Sigmoid colon (tissue), 7 donors: ENCODE data around the gene TRIO. TPM values are rescaled to one million over a fixed set of nuclear protein-coding genes. Genes with fewer than 3 reads are reported as not detected.

Source experiments
- DNase-seq: peaks from one replicate; pipeline ENCODE4 v3.0.0-alpha.2; 2019
- H3K27ac ChIP-seq, 4 donors: fragments of 200-600 bp; sonication (generic); one replicate each; pipeline ENCODE4 v1.5.1; 2016 to 2019; ENCODE audit warnings: mild to moderate bottlenecking in 1 of 4
- H3K27me3 ChIP-seq, 3 donors: fragments of 200-600 bp; sonication (generic); one replicate each; pipeline ENCODE4 v1.5.1; 2019; ENCODE audit warnings: mild to moderate bottlenecking in 1 of 3
- H3K36me3 ChIP-seq, 4 donors: fragments of 200-600 bp; sonication (generic); one replicate each; pipeline ENCODE4 v1.5.1; 2016 to 2019
- H3K4me1 ChIP-seq, 4 donors: fragments of 200-600 bp; sonication (generic); one replicate each; pipeline ENCODE4 v1.5.1; 2017 to 2019
- H3K4me3 ChIP-seq, 4 donors: fragments of 200-600 bp; sonication (generic); one replicate each; pipeline ENCODE4 v1.5.1; 2017 to 2019; ENCODE audit warnings: mild to moderate bottlenecking in 2 of 4, moderate library complexity in 1 of 4
- H3K9me3 ChIP-seq, 4 donors: fragments of 200-600 bp in 3 of 4; sonication (generic) in 3 of 4; one replicate each; pipeline versions ENCODE4 v1.5.1 to v1.6.1; 2013 to 2019
- EP300 ChIP-seq, 4 donors: sonication (generic); formaldehyde crosslinking; IDR thresholded peaks; one replicate each; pipeline ENCODE4 v1.6.1; 2017; ENCODE audit warnings: antibody characterized with exemption in 4 of 4
- POLR2A ChIP-seq, 2 donors: fragments of 450-650 bp; IDR thresholded peaks; one replicate each; pipeline ENCODE4 v1.6.1; 2016; ENCODE audit warnings: antibody characterized with exemption in 2 of 2, mild to moderate bottlenecking in 2 of 2, moderate library complexity in 2 of 2
- POLR2AphosphoS5 ChIP-seq, 4 donors: sonication (generic); formaldehyde crosslinking; IDR thresholded peaks; one replicate each; pipeline ENCODE4 v1.6.1; 2017; ENCODE audit warnings: antibody characterized with exemption in 4 of 4
- WGBS, 2 donors: extraction: QIAGEN DNeasy Blood & Tissue Kit; methylation state at CpG; one replicate each; pipeline ENCODE4 v1.1.7; 2013; 5-methylcytosine and 5-hydroxymethylcytosine counted together
- intact Hi-C: fragments of 100-400 bp; cut with DNase I; formaldehyde crosslinking; loops from one replicate; pipeline ENCODE4 v1.15.1; 2023
- polyA plus RNA-seq, 3 donors: library from polyadenylated mRNA; stranded (reverse); fragments of 200-250 nt; gene quantifications; one replicate each; pipeline ENCODE4 v1.2.3, GENCODE V29; 2013
- total RNA-seq, 4 donors: library from RNA; depleted of rRNA; stranded (reverse); fragments of >200 nt; gene quantifications; one replicate each; pipeline ENCODE4 v1.1.0, GENCODE V29; 2016
- TF ChIP-seq, protein P1 (sequence below), 4 experiments: fragments of 450-650 bp in 3 of 4; fragments of 200-600 bp in 1 of 4; IDR thresholded peaks; one replicate each; pipeline ENCODE4 v1.5.1; 2016 to 2019; ENCODE audit warnings: antibody characterized with exemption in 4 of 4, mild to moderate bottlenecking in 3 of 4, moderate library complexity in 2 of 4
- donor health status: healthy with polysubstance abuse.
- donor health status: Bipolar disorder and iron deficiency.
- donor health status: healthy.

TRIO gene
- total and polyA plus RNA-seq, 7 donors, result 34.8 to 300 (median 119) TPM

DNA sequence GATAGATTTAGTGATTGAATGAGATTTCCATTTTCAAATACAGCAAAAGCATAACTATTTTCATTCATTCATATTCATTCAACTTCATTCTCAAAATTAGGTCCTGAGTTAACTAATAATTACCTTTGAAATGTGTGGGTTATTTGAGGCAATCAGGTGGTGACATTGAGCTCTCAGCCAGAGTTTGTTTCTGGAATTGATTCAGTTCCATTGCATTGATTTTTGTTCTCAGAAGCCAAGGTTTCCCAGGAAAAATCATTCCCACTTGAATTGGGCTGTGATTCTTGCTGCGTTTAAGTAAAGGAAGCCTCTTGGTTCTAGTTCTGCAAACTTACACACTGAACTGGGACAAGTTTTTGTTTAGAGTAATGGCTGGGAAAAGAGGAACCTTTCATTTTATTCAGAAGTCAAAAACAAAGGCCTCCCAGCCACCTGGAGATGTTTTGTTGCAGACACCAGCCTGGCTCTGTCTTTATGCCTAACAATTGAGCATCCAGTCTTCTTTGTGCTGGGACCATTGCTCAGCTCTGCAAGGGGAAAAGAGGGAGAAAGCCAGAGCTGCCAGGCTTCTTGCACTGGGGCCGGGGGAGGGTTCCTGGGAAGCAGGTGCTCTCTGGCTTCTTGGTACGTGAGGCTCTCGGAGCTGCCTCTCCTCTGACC, 198.6 kb downstream of the TRIO start:
- DNase-seq, result no peak
- intact Hi-C loops, result no loop called here
- Histone ChIP-seq H3K27ac (no peak overlapping the region), H3K4me3 (no peak overlapping the region), H3K9me3 (no peaks in the 10 kb centered on the region), H3K27me3 (no peaks in the 10 kb centered on the region), H3K4me1 (peaks cover 0 to 29% (median 5%) of the 10 kb centered on the region in 4 donors), H3K36me3 (peaks cover 0 to 69% (median 4%) of the 10 kb centered on the region in 4 donors)
- TF ChIP-seq, protein P1, sequence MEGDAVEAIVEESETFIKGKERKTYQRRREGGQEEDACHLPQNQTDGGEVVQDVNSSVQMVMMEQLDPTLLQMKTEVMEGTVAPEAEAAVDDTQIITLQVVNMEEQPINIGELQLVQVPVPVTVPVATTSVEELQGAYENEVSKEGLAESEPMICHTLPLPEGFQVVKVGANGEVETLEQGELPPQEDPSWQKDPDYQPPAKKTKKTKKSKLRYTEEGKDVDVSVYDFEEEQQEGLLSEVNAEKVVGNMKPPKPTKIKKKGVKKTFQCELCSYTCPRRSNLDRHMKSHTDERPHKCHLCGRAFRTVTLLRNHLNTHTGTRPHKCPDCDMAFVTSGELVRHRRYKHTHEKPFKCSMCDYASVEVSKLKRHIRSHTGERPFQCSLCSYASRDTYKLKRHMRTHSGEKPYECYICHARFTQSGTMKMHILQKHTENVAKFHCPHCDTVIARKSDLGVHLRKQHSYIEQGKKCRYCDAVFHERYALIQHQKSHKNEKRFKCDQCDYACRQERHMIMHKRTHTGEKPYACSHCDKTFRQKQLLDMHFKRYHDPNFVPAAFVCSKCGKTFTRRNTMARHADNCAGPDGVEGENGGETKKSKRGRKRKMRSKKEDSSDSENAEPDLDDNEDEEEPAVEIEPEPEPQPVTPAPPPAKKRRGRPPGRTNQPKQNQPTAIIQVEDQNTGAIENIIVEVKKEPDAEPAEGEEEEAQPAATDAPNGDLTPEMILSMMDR (IDR thresholded peaks at IDR 0.05), result no peak
- TF ChIP-seq POLR2AphosphoS5 (IDR thresholded peaks at IDR 0.05) (no peak), EP300 (IDR thresholded peaks at IDR 0.05) (no peak), POLR2A (IDR thresholded peaks at IDR 0.05) (no peak)
- 67 to 73% methylated on average over 4 of the region's 4 CpGs for WGBS, 2 donors

DNA sequence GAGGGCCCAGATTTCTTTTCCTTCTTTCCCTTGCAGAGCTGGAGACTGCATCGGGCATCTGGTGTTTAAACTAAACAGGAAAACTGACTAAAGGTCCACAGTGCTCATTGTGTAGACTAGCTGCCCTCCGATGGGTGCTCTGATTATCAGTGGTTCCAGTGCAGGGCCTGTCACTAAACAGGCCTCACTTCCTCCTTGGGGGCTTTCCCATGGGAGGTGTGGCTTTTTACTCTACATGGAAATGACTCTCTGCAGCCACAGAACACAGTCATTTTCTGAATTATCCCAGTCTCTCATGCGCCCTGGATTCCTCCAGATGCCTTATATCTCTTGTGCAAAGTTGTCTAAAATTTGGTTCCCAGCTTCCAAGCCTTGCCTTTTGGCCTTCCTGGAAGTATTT, 199.2 kb downstream of the TRIO start:
- Histone ChIP-seq H3K4me3 (no peak overlapping the region), H3K27me3 (no peaks in the 10 kb centered on the region), H3K27ac (no peak overlapping the region), H3K9me3 (no peaks in the 10 kb centered on the region), H3K4me1 (peaks cover 0 to 30% (median 6%) of the 10 kb centered on the region in 4 donors), H3K36me3 (peaks cover 0 to 64% (median under 1%) of the 10 kb centered on the region in 4 donors)
- TF ChIP-seq EP300 (IDR thresholded peaks at IDR 0.05) (no peak), POLR2AphosphoS5 (IDR thresholded peaks at IDR 0.05) (no peak), POLR2A (IDR thresholded peaks at IDR 0.05) (no peak)
- TF ChIP-seq, protein P1 (IDR thresholded peaks at IDR 0.05), result no peak
- no peak for DNase-seq
- 24 to 32% methylated on average over 3 of the region's 3 CpGs for WGBS, 2 donors
- intact Hi-C loops, result no loop called here

DNA sequence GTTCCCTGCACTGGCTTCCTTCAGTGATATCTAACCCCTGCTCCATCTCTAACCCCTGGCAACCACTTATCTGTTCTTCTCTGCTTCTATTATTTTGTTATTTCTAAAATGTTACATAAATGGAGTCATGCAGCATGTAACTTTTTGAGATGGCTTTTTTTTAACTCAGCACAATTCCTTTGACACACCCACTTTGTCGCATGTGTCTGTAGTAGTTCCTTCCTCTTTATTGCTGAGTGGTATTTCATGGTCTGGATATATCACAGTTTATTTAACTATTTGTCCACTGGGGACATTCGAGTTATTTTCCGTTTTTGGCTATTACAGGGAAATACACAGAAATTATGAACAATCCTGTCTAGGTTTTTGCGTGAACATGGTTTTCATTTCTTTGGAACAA, 200.2 kb downstream of the TRIO start:
- H3K36me3 ChIP-seq, result peaks cover 0 to 58% (median 0%) of the 10 kb centered on the region in 4 donors
- no peaks in the 10 kb centered on the region for H3K9me3 ChIP-seq
- TF ChIP-seq POLR2A (IDR thresholded peaks at IDR 0.05), result no peak
- TF ChIP-seq, protein P1 (IDR thresholded peaks at IDR 0.05), result no peak
- no peak for TF ChIP-seq EP300 (IDR thresholded peaks at IDR 0.05)
- no peak for TF ChIP-seq POLR2AphosphoS5 (IDR thresholded peaks at IDR 0.05)
- no peak for DNase-seq
- intact Hi-C loops, result no loop called here
- peaks cover 0 to 30% (median 12%) of the 10 kb centered on the region in 4 donors for H3K4me1 ChIP-seq
- H3K27me3 ChIP-seq, result no peaks in the 10 kb centered on the region
- 70 to 76% methylated on average over 4 of the region's 4 CpGs for WGBS, 2 donors
- no peak overlapping the region for H3K4me3 ChIP-seq
- no peak overlapping the region for H3K27ac ChIP-seq

DNA sequence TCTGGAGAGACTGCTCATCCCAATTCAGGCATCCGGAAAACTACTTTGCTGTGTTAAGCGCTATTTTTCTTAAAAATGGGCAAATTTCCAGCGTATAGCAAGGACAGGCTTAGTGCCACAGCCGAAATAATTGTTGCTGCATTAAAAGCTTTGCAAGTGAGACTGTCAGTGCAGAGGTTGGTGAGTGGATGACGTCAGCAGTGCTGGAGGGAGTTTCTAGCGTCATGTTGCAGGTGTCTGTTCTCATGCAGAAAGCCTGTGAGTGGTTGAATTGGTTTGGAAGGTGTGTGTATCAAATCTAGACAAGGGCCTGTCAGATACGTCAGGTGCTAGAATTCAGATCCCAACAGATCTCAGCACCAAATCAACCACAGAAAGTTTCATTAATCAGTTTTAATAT, 204.4 kb downstream of the TRIO start:
- H3K27ac ChIP-seq, result no peak overlapping the region
- peaks cover 0 to 13% (median 6%) of the 10 kb centered on the region in 4 donors for H3K4me1 ChIP-seq
- TF ChIP-seq POLR2A (IDR thresholded peaks at IDR 0.05) (no peak), POLR2AphosphoS5 (IDR thresholded peaks at IDR 0.05) (no peak), EP300 (IDR thresholded peaks at IDR 0.05) (no peak)
- TF ChIP-seq, protein P1 (IDR thresholded peaks at IDR 0.05), result no peak

More for the DNA sequence above, 204.4 kb downstream of the TRIO start:
- H3K9me3 ChIP-seq, result no peaks in the 10 kb centered on the region
- no peaks in the 10 kb centered on the region for H3K27me3 ChIP-seq
- 79 to 86% methylated on average over 7 of the region's 7 CpGs for WGBS, 2 donors
- H3K4me3 ChIP-seq, result no peak overlapping the region
- DNase-seq, result no peak
- intact Hi-C loops, result no loop called here
- peaks cover 0 to 43% (median 0%) of the 10 kb centered on the region in 4 donors for H3K36me3 ChIP-seq
